ENCODE results near the gene CCDC124.
"Not testable (repeated sequence)": the region's sequence is repeated elsewhere in the genome, so short reads cannot be mapped to it uniquely, and the experiment has no call there.

CCDC124 gene

DNA sequence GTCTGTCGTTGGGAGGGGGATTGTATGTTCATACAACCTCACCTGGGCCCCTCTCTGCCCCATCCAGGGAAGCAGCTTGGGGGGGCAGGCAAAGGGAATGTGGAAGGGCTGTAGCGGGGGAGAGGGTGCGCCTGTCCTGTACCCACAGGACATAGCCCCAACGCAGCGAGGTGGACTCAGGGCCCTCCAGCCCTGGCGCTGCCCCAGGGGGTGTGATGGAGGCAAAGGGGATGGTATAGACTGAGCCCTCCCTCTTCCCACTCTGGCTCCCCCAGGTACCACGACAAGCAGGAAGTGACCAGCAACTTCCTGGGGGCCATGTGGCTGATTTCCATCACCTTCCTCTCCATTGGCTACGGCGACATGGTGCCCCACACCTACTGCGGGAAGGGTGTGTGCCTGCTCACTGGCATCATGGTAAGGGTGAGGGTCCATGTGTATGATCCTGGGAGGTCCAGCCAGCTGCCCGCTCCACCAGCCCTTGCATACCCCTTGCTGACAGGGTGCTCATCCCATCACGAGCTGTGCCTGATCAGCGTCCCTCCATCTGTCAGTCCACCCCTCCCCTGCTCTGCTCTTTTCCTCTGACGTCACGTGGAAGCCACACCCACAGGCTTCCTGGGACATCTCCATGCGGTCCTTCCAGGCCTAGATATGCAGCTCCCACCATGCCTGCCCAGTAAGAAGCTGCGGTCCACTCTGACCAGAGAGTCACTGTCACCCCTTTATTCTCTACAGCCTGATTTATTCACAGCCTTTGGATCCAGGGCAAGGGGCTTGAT lies 52.4 kb downstream of the CCDC124 start:
- DNase-seq (ENCODE audit: low read depth) = no peak

DNA sequence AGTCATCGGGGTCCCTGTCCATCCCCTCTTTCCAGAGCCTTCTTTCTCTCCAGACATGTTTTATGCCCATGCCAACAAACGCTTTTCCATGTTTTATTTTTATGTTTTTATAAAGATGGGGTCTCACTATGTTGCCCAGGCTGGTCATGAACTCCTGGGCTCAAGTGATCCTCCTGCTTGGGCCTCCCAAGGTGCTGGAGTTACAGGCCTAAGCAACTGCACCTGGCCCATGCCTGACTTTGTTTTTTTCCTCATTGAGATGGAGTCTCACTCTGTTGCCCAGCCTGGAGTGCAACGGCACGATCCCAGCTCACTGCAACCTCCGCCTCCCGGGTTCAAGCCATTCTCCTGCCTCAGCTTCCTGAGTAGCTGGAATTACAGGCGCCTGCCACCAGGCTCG lies 53.8 kb downstream of the CCDC124 start:
- not testable (repeated sequence) for DNase-seq (ENCODE audit: low read depth)

GRCh38 chr19:17988161-17988560 lies 55.3 kb downstream of the CCDC124 start:
- no peak for DNase-seq (ENCODE audit: low read depth)

DNA sequence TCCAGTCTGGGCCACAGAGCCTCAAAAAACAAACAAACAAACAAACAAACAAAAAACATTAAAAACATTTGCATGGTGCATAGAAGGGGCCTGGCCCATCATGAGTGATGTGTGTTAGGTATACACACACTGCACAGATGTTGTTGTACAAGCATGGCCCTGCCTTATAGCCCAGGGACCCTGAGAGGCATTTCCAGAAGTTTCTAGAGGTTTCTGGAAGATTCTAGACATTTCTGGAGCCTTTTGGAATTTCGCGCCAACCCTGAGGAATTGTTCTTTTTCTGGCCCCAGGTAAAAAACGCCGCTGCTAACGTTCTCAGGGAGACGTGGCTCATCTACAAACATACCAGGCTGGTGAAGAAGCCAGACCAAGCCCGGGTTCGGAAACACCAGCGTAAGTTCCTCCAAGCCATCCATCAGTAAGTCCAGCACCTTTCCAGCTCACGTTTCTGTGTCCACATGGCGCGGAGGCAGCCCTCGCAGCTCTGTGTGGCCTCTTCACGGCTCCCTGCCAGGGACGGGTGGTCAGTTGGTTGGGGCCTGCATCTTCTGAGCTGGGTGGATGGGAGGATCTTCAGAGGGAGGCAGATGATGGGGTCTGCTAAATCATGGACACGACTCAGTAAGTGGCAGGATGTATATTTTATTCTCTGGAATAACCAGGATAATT lies 56.7 kb downstream of the CCDC124 start:
- no peak for DNase-seq (ENCODE audit: low read depth)

DNA sequence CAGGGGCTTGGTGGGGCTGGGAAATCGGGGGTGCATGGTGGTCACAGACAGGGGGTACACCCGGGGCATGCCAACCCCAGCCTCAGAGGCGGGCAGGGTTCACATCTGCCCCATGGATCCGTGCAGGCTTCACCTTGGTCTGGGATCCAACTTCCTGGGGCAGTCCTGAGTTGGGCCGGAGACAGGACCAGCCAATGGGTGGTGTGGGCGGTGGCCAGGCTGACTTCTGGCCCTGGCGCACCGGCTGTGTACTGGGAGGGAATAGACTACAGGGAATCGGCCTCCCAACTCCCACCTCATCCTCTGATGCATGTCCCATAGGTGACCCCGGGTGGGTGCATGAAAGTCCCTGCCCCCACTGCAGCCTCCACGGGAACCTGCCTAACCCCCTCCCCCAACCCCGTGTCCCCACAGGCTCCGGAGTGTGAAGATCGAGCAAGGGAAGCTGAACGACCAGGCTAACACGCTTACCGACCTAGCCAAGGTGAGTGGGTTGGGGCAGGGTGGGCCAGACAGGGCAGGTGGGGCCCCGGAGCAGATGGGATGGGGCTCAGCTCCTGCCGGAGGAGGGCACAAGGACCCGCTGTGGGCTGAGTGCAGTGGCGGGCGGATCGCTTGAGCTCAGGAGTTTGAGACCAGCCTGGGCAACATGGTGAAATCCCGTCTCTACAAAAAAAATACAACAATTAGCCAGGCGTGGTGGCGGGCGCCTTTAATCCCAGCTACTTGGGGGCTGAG lies 60.4 kb downstream of the CCDC124 start:
- DNase-seq (ENCODE audit: low read depth) = no peak

Measured in non-pigmented ciliary epithelial cell (primary cell).